K562 (cell line): ENCODE results near the gene GGA2.

Experiments
- CBX2 ChIP-seq: fragments of 200-600 bp; sonication (generic); IDR thresholded peaks from one replicate; pipeline ENCODE4 v1.6.1; 2012; ENCODE audit warnings: mild to moderate bottlenecking, low read length, inconsistent platforms; ENCODE audit not compliant: insufficient read depth, poor library complexity, severe bottlenecking
- CTCF ChIP-seq, 3 experiments: IDR thresholded peaks in 2 of 3; conservative IDR thresholded peaks in 1 of 3; 2 replicates each; pipeline ENCODE4 v1.5.1; 2011 to 2012; ENCODE audit warnings: low read length in 3 of 3, mild to moderate bottlenecking in 3 of 3, control low read depth in 2 of 3, improper control_type of control experiment in 1 of 3, inconsistent platforms in 1 of 3, low read depth in 1 of 3, mixed read lengths in 1 of 3, moderate library complexity in 1 of 3; ENCODE audit not compliant: insufficient read depth in 2 of 3
- DNMT1 ChIP-seq: fragments of 450-650 bp; IDR thresholded peaks from 2 replicates; pipeline ENCODE4 v1.6.1; 2016; ENCODE audit warnings: antibody characterized with exemption, mild to moderate bottlenecking
- FOXM1 ChIP-seq, 2 experiments: fragments of 450-650 bp in 1 of 2; sonication (generic) in 1 of 2; formaldehyde crosslinking in 1 of 2; IDR thresholded peaks; 2 replicates each; pipeline versions ENCODE4 v1.6.1 to v1.9.0; 2017 to 2022; ENCODE audit warnings: low read depth in 2 of 2, mild to moderate bottlenecking in 2 of 2, missing genetic modification reagents in 1 of 2, moderate library complexity in 1 of 2
- JUNB ChIP-seq: fragments of 450-650 bp; formaldehyde crosslinking; conservative IDR thresholded peaks from 2 replicates; pipeline ENCODE4 v1.4.0; 2020; ENCODE audit warnings: mild to moderate bottlenecking
- KLF16 ChIP-seq: IDR thresholded peaks from 2 replicates; pipeline ENCODE4 v1.6.1; 2016; ENCODE audit warnings: antibody characterized with exemption
- ZHX1 ChIP-seq: fragments of 150-350 bp; conservative IDR thresholded peaks from 2 replicates; pipeline ENCODE4 v1.6.1; 2014; ENCODE audit warnings: low read length
- ZNF280B ChIP-seq: fragments of 250-450 bp; sonication (Bioruptor Pico); IDR thresholded peaks from 2 replicates; pipeline ENCODE4 v1.5.1; 2021; ENCODE audit warnings: mild to moderate bottlenecking

- TF ChIP-seq KLF16, result no peak
- no peak for TF ChIP-seq CTCF (IDR thresholded peaks at IDR 0.05 in 2 of 3, conservative IDR thresholded peaks at IDR 0.05 in 1 of 3; ENCODE audit: insufficient read depth in 2 of 3, low read depth in 1 of 3, low read length in 3 of 3)
- no peak for TF ChIP-seq DNMT1
- TF ChIP-seq ZNF280B (CRISPR knock-in tag), result no peak
- TF ChIP-seq FOXM1 (IDR thresholded peaks at IDR 0.05; ENCODE audit: low read depth), result no peak
- no peak for TF ChIP-seq FOXM1 (CRISPR knock-in tag; IDR thresholded peaks at IDR 0.05; ENCODE audit: low read depth)
- no peak for TF ChIP-seq ZHX1
- no peak for TF ChIP-seq CBX2
- no peak for TF ChIP-seq JUNB (CRISPR knock-in tag)
Observed at GRCh38 chr16:23466162-23466885, 44.0 kb downstream of the GGA2 start.
